Measurements from ENCODE around the gene ACSL5. TPM values are rescaled to one million over a fixed set of nuclear protein-coding genes. Genes with fewer than 3 reads are reported as not detected.

Gene ACSL5
- total and polyA plus RNA-seq, 2 of the 4 experiments (the other 2 are of a cell fraction) = 0.87 to 1.3 TPM

GRCh38 chr10:112362833-112363232, 11.1 kb upstream of the ACSL5 start:
- Histone ChIP-seq H3K36me3 (ENCODE audit: control insufficient read depth, insufficient read depth, low read length) (no peaks in the 10 kb centered on the region), H3K4ac (ENCODE audit: low read depth, low read length) (no peak overlapping the region), H3K9me1 (ENCODE audit: insufficient read depth, low read length) (no peaks in the 10 kb centered on the region), H2AK9ac (replicated peaks; ENCODE audit: low read depth, low read length, poor library complexity) (no peak overlapping the region), H2BK120ac (ENCODE audit: low read depth, low read length) (no peak overlapping the region), H3K4me3 (ENCODE audit: insufficient read depth, low read depth, low read length) (no peak overlapping the region), H3K27me3 (ENCODE audit: control insufficient read depth, insufficient read depth, low read length) (peaks cover 1% of the 10 kb centered on the region), H3K56ac (ENCODE audit: extremely low read depth, insufficient read depth, low read length) (no peak overlapping the region), H3K9me3 (ENCODE audit: control insufficient read depth, insufficient read depth, low read length) (no peaks in the 10 kb centered on the region), H3K4me2 (ENCODE audit: low read depth, low read length) (no peak overlapping the region), H3K4me1 (ENCODE audit: control insufficient read depth, insufficient read depth, low read length) (0 out of 2 replicates have a peak, but pooled peaks cover 1% of the 10 kb centered on the region), H3K23ac (ENCODE audit: low read depth, low read length) (no peak overlapping the region), H3K27ac (ENCODE audit: insufficient read depth, low read length) (no peak overlapping the region), H2AK5ac (ENCODE audit: low read depth, low read length) (no peak overlapping the region), H2BK20ac (ENCODE audit: low read depth, low read length) (no peak overlapping the region), H3K14ac (replicated peaks; ENCODE audit: low read depth, low read length) (no peak overlapping the region), H3K79me1 (ENCODE audit: low read depth in 1 of 2, low read length in 2 of 2) (no peaks in the 10 kb centered on the region), H4K20me1 (ENCODE audit: insufficient read depth, low read length) (no peaks in the 10 kb centered on the region), H3K9ac (ENCODE audit: low read depth, low read length) (no peak overlapping the region), H2AFZ (replicated peaks; ENCODE audit: low read length, poor library complexity) (no peak overlapping the region), H2BK5ac (ENCODE audit: low read depth, low read length, poor library complexity, severe bottlenecking) (no peak overlapping the region), H2BK15ac (ENCODE audit: low read depth, low read length) (no peak overlapping the region), H4K8ac (ENCODE audit: low read depth in 2 of 2, low read length in 2 of 2) (no peak overlapping the region), H4K5ac (ENCODE audit: low read depth, low read length) (no peak overlapping the region), H4K91ac (ENCODE audit: insufficient read depth, low read depth, low read length) (no peak overlapping the region), H3K18ac (ENCODE audit: low read depth, low read length) (no peak overlapping the region)
- TF ChIP-seq, protein P1, sequence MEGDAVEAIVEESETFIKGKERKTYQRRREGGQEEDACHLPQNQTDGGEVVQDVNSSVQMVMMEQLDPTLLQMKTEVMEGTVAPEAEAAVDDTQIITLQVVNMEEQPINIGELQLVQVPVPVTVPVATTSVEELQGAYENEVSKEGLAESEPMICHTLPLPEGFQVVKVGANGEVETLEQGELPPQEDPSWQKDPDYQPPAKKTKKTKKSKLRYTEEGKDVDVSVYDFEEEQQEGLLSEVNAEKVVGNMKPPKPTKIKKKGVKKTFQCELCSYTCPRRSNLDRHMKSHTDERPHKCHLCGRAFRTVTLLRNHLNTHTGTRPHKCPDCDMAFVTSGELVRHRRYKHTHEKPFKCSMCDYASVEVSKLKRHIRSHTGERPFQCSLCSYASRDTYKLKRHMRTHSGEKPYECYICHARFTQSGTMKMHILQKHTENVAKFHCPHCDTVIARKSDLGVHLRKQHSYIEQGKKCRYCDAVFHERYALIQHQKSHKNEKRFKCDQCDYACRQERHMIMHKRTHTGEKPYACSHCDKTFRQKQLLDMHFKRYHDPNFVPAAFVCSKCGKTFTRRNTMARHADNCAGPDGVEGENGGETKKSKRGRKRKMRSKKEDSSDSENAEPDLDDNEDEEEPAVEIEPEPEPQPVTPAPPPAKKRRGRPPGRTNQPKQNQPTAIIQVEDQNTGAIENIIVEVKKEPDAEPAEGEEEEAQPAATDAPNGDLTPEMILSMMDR (conservative IDR thresholded peaks at IDR 0.05; ENCODE audit: low read depth, low read length) = no peak
- no peak for TF ChIP-seq POLR2A (IDR thresholded peaks at IDR 0.05; ENCODE audit: low read depth, low read length)
- TF ChIP-seq RFX5 (IDR thresholded peaks at IDR 0.05; ENCODE audit: low read depth, low read length) = no peak
- no peak for TF ChIP-seq MAFK (IDR thresholded peaks at IDR 0.05; ENCODE audit: low read depth, low read length)
- TF ChIP-seq MAZ (IDR thresholded peaks at IDR 0.05; ENCODE audit: borderline replicate concordance, low read depth, low read length) = no peak
- no peak for TF ChIP-seq USF2 (IDR thresholded peaks at IDR 0.05; ENCODE audit: low read depth, low read length)
- TF ChIP-seq CHD1 (IDR thresholded peaks at IDR 0.05; ENCODE audit: low read depth, low read length) = no peak
- TF ChIP-seq RCOR1 (IDR thresholded peaks at IDR 0.05; ENCODE audit: insufficient replicate concordance, low read length) = no peak
- no peak for TF ChIP-seq SMC3 (IDR thresholded peaks at IDR 0.05; ENCODE audit: low read depth, low read length)
- no peak for TF ChIP-seq CEBPB (IDR thresholded peaks at IDR 0.05; ENCODE audit: low read depth, low read length)
- no peak for TF ChIP-seq MXI1 (IDR thresholded peaks at IDR 0.05; ENCODE audit: borderline replicate concordance, low read depth, low read length)
- TF ChIP-seq FOS (IDR thresholded peaks at IDR 0.05; ENCODE audit: low read depth, low read length) = no peak
- no peak for TF ChIP-seq RAD21 (IDR thresholded peaks at IDR 0.05; ENCODE audit: low read length)
- no peak for TF ChIP-seq BHLHE40 (IDR thresholded peaks at IDR 0.05; ENCODE audit: low read depth, low read length)
- no peak for TF ChIP-seq ELK1 (IDR thresholded peaks at IDR 0.05; ENCODE audit: borderline replicate concordance, low read depth, low read length)
- TF ChIP-seq NFE2L2 (IDR thresholded peaks at IDR 0.05; ENCODE audit: low read depth, low read length) = no peak
- in situ Hi-C loops (cut with MboI; ENCODE audit: low sequenced_read_pairs) = no loop called here
- DNase-seq (no peak), ATAC-seq (ENCODE audit: low read depth) (no peak)
- ChIA-PET POLR2A (ENCODE audit: unreplicated experiment) (no interaction called here), CTCF (no interaction called here)
- no TSS peak for BruUV-seq (replicated peaks)
- intact Hi-C loops (cut with micrococcal nuclease) = no loop called here
- dilution Hi-C loops (cut with HindIII; ENCODE audit: low sequenced_read_pairs, unreplicated experiment) = no loop called here
- 92% methylated on average over 2 of the region's 8 CpGs; no CpG with 5 or more reads in 1 of the 2 experiments for WGBS, 2 experiments (ENCODE audit: extremely low coverage in 2 of 2, insufficient read length in 1 of 2)

All from IMR-90 (cell line).